GM12801 (cell line): ENCODE results near the gene ZBTB20.

ENCODE experiments used
- CTCF ChIP-seq: IDR thresholded peaks from one replicate; pipeline ENCODE4 v1.5.1; 2011; ENCODE audit warnings: control low read depth; ENCODE audit not compliant: insufficient read length; ENCODE audit errors: extremely low read depth

The ZBTB20 gene

GRCh38 chr3:114563720-114564119 lies 583.4 kb downstream of the ZBTB20 start:
- TF ChIP-seq CTCF: no peak

- no peak for TF ChIP-seq CTCF
Measured at GRCh38 chr3:114562557-114562956, 584.5 kb downstream of the ZBTB20 start.

GRCh38 chr3:114558271-114558670 lies 588.8 kb downstream of the ZBTB20 start:
- TF ChIP-seq CTCF: no peak

GRCh38 chr3:114557791-114558190 lies 589.3 kb downstream of the ZBTB20 start:
- no peak for TF ChIP-seq CTCF

- no peak for TF ChIP-seq CTCF
Measured at GRCh38 chr3:114556657-114557213, 590.4 kb downstream of the ZBTB20 start.

GRCh38 chr3:114554731-114555130 lies 592.4 kb downstream of the ZBTB20 start:
- TF ChIP-seq CTCF: no peak

- no peak for TF ChIP-seq CTCF
Measured at GRCh38 chr3:114553949-114554593, 593.0 kb downstream of the ZBTB20 start.

- TF ChIP-seq CTCF: no peak
Measured at GRCh38 chr3:114552527-114552812, 594.6 kb downstream of the ZBTB20 start.
